HG02759 (cell line): ENCODE data around the gene RAB32.

Experiments used
- ATAC-seq: cut with Tn5 transposase; IDR thresholded peaks from one replicate; pipeline ENCODE4 v1.9.1; 2021; ENCODE audit warnings: mild to moderate bottlenecking, moderate library complexity; ENCODE audit not compliant: unreplicated experiment

RAB32 gene

DNA sequence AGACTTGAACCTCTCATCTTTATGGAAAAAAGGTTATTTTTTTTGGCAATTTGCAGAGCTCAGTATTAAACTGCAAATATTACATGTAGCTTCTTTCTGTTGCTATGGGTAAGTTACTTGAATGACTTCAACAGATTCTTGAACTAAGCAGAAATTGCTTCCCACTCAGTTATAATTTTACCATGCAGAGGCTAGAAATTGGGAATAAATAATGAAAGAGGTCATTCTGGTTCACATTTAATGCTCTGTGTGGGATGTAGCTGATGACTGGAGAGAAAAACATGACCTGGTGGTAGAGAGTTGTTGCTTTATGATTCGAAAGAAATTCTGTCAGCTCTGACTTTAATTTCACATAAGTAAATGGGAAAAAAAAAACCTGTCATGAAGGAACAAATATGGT, 38.3 kb downstream of the RAB32 start:
- ATAC-seq: no peak

- no peak for ATAC-seq
Measured at GRCh38 chr6:146582857-146583256, 39.2 kb downstream of the RAB32 start.

- no peak for ATAC-seq
Measured at GRCh38 chr6:146583966-146584365, 40.3 kb downstream of the RAB32 start.

DNA sequence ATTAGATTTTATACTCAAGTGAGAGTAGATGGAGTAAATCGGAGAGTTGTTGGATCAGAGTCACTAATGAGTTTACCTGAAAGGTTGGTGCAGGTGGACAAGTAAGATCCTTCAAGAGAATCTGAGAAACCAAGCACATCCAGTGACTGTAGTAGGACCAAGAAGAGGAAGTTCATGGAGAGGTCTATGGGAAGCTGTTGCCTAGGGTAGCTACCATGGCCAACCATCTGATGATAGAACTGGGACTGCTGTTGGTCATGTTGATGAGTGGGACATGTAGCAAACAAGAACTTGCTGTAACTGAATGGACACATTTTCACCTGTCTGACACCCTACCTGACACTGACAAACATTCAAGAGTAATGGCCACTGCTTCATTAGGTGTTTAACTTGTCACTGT, 43.8 kb downstream of the RAB32 start:
- ATAC-seq: no peak

GRCh38 chr6:146590492-146590891, 46.9 kb downstream of the RAB32 start:
- ATAC-seq: no peak

DNA sequence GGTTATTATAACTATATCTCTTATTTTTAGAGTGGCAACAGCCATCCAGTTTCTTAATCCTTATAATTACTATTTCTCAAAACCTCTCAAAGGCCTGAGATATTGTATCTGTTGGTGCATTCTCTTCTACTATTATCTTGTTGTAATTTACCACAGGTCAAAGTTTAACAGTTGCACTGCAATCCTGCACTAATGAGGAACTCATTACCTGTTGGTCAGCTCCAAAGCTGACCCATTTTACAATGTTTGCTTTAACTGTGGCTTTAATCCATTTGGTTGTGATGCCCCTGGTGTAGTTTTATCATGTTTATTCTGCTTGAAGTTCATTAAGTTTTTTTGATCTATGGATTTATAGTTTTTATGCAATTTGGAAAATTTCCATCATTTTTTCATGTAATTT, 48.8 kb downstream of the RAB32 start:
- no peak for ATAC-seq

GRCh38 chr6:146593986-146594385, 50.4 kb downstream of the RAB32 start:
- no peak for ATAC-seq

DNA sequence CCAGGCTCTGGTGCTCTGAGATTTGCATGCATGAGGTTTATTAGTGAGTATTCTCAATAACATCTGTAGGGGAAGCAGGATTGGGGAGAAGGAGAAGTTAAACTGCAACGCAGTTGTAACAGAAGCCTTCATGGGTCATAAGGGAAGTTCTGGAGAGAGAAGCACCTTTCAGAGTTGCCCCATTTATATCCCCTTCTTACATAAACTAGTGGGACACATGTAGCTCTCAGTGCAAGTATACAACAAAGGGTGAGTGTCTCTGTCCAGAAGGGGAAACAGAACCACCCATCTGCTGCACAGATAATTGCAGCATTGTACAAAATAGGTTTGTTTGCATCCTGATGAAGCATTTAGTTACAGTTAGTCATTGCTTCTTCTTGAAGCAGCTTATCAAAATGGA, 50.9 kb downstream of the RAB32 start:
- ATAC-seq: no peak

DNA sequence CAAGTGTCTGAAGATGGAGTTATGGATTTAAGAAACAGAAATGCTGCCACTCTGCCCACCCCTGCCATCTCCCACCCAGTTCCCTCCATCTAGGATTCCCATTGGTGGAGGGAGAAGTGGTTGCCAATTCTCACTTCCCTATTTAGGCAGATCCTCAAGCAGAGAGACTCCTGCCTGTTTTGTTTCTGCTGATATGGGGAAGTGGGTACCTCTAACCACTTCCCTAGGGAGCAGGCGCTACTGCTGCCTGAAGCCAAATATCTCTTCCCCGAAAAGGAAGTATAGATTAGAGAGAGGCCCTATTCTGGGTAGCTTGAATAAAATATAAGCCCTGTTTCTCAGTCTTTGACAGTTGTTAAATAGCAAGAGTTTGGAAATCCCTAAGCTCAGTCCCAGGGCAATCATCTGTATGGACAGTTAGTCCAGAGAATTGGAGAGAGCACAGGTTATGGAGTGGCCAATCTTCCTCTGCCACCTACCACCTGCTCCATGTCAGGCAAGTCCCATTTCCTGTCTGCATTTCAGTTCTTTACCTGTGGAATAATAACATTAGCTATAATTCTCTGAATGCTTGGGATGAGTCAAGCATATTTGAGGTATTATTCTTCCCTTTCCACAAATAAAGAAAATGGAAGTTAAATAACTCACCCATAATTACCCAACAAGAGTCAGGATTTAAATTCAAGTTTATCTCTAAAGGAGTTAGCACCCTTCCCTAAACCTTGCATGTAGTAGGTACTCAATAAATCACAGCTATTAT, 52.5 kb downstream of the RAB32 start:
- ATAC-seq: peak; percentile 50

DNA sequence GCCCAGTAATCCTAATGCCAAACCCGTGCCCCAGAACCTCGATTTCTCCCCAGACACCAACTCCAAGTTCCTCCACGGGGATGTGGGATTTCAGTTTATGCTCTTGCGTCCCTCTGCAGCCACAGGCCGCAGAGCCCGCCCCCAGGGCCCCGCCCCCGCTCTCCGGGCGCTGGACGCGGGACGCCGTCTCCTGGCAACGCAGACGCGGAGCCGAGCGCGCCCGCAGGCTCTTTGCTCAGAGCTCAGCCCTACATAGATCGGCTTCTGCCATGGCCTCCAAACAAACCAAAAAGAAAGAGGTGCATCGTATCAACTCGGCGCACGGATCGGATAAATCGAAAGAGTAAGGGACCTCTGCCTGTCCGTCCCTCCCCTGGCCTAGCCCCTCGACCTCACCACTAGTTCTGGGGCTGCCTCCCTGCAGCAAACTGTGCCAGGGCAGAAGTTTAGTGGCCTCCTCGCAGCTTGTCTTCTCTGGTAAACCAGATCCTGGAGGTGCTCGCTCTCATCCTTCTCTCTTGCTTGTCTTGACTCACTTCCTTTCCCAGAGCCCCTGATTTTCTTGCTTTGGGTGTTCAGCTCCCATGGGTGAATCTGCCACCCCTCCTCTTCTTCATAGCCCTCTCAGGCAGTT, 55.3 kb downstream of the RAB32 start, which contains the start of gene ADGB:
TSS of gene ADGB (plus strand) at position 201 of the 634 bp plus-strand sequence. CDS start at position 270, 69 bp downstream.
- ATAC-seq: peak; percentile 66

DNA sequence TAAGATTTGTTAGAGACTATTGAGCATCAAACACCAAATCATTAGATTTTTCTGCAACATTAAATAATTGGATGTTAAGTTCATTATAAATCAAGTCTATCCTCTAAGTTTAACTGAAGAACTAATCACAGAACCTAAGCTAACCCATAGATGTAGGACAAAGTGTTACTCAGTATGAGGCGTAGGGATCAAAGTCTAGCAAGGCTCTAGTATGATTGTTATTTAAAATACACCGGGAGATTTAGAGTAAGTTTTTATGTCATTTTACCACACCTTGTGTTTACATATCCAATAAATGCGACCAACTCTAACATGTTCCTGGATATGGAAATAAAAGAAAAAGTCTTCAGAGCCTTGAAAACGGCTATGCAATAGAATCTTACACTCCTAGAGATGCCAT, 57.7 kb downstream of the RAB32 start:
- ATAC-seq: no peak

DNA sequence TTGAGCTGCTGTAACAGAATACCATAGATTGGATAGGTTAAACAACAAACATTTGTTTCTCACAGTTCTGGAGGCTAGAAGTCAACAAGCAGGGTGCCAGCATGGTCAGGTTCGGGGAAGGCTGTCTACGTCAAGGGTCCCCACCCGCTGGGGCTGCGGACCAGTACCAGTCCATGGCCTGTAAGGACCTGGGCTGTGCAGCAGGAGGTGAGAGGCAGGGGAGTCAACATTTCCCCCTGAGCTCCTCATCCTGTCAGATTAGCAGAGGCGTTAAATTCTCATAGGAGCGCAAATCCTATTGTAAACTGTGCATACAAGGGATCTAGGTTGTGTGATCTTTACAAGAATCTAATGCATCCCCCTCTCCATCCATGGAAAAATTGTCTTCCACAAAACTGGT, 58.9 kb downstream of the RAB32 start:
- ATAC-seq: no peak
